GM10847 (cell line): Measurements from ENCODE around the gene SIX5.
A peak's percentile ranks its signal among the peaks of the same experiment; 100 is the strongest.

Experiments
- POLR2A ChIP-seq: IDR thresholded peaks from 2 replicates; pipeline ENCODE4 v1.6.1; 2011; ENCODE audit not compliant: insufficient read length; ENCODE audit errors: extremely low read depth

The SIX5 gene

GRCh38 chr19:45757695-45758094 is 11.4 kb downstream of the SIX5 start:
- TF ChIP-seq POLR2A = no peak

- TF ChIP-seq POLR2A = no peak
Measured at GRCh38 chr19:45754323-45754722, 14.7 kb downstream of the SIX5 start.

DNA sequence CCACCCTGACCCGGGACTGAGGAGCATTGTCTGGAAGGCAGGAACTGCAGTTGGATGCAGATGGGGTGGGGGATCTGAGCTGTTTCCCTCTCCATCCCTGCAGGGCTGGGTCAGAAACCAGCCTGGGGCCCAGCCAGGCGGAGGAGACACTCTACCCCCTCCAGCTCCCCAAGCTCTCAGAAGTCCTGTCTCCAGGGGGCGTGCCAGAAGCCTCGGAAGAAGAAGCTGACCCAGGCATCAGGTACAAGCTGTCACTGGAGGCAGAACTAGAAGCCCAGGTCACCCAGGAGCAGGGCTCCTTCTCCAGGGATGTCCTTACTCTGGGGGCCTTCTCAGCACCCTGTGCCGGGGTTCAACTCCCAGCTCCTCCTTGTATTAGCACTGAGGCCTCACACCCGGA is 15.5 kb downstream of the SIX5 start:
- TF ChIP-seq POLR2A = no peak

DNA sequence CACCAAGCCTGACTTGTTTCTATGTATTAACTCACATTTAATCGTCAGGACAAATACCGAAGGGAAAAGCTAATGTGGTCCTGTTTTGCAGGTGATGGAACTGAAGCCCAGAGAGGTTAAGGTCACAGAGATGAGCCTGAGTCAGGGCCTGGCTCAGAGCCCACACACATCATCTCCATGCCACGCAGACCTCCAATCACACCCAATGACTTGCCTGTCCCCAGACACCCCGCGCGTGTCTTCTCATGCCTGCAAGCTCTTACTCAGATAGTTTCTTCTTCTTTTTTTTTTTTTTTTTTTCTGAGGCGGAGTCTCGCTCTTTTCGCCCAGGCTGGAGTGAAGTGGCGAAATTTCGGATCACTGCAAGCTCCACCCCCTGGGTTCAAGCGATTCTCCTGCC is 16.4 kb downstream of the SIX5 start:
- TF ChIP-seq POLR2A = no peak

GRCh38 chr19:45747513-45747912 is 21.5 kb downstream of the SIX5 start:
- no peak for TF ChIP-seq POLR2A

- no peak for TF ChIP-seq POLR2A
Measured at GRCh38 chr19:45746866-45747265, 22.2 kb downstream of the SIX5 start.

GRCh38 chr19:45745606-45746005 is 23.4 kb downstream of the SIX5 start:
- no peak for TF ChIP-seq POLR2A

DNA sequence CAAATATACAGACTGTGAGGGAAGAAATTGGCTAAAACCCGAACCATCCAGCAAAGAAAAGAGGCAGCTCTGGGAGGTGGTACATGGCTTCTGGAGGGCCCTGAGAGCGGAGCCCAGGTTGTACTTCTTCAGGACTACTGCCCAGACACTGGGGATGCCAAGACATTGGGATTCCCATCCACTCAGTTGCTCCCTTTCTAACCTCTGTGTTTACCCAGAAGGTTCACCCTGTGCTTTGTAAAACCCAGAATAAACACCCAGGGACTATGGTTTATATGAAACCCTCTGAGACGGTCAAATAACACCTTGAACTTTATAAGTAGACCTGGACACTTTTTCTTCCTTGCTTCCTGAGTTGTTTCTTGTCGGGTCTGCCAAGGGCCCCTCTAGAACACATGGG is 26.1 kb downstream of the SIX5 start:
- no peak for TF ChIP-seq POLR2A

DNA sequence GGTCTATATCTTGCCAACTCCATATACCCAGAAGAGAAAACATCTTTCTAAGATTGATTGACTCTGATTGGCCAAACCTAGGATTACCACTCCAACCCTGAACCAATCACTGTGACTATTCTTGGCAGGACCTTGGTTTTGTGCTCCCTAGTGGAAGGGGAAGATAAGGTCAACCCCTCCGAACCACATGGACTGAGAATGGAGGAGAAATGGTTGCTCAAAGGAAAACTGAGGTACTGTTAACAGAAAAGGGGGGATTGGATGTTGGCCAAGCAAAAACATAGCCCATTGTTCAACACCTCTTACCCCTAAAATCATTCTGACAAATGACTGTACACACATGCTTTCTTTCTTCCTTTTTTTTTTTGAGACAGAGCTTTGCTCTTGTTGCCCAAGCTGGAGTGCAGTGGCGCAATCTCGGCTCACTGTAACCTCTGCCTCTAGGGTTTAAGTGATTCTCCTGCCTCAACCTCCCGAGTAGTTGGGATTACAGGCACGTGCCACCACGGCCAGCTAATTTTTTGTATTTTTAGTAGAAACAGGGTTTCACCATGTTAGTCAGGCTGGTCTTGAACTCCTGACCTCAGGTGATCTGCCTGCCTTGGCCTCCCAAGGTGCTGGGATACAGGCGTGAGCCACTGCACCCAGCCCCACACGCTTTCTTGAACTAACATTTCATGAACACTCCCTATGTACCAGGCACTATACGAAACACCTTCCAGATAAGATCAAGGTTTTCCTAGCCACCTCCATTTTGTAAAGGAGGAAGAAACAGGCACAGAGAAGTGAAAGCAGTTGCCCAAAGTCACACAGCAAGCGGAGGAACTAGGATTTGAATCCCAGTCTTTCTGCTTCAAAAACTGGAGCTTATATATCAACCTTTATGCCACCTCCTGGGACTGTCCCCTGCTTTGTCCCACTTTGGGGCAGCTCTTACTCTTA is 29.3 kb downstream of the SIX5 start:
- TF ChIP-seq POLR2A = no peak

GRCh38 chr19:45733160-45733810 is 35.8 kb downstream of the SIX5 start, which contains the start of gene MEIOSIN:
TSS of gene MEIOSIN (plus strand) at chr19:45733439. CDS start at chr19:45735377, 1,938 bp downstream.
- TF ChIP-seq POLR2A = no peak

DNA sequence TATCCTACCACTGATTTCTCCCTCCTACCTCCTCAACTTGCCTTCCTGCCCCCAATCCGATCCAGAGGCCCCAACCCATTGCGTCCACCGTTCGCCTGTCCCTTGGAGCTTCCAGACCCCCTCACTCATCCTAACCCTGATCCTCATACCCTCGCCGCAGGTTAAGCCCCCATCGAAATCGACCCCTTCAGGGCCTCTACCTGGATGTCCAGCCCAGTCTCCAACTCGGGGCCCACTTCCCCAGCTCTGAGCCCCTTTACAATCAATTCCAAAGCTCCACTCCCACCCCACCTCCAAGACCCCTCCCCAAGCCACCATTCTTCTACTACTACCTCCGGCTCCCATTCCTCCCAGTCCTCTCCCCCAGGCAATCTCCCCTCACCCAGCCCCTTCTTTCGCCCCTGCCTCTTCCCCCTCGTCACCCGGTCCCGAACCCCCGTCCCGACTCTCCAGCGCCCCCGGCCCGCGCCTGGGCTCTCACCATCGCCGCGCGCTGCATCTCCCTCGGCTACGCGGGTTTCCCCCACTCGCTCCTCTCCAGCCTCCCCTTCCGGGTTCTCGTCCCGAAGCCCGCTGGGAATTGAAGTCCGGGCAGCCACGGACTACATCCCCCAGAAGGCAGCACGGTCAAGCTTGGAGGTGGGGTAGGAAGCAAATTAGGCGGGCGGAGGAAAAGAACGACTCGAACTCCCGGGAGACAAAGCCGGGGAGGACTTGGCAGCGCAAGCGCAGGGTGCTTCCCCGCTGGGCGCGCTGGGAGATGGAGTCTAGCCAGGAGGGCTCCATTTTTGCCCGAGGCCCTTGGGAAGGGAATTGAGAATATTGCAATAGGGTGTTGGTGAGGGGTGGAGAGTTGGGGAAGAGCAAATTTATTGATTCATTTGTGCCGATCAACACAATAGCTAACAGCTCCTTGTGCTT is 38.4 kb downstream of the SIX5 start, which contains the start of gene FBXO46:
Gene FBXO46 (minus strand): TSS at position 529 of the 921 bp plus-strand sequence. CDS start 17,401 bp downstream, outside the sequence.
- TF ChIP-seq POLR2A = peak; percentile 75

DNA sequence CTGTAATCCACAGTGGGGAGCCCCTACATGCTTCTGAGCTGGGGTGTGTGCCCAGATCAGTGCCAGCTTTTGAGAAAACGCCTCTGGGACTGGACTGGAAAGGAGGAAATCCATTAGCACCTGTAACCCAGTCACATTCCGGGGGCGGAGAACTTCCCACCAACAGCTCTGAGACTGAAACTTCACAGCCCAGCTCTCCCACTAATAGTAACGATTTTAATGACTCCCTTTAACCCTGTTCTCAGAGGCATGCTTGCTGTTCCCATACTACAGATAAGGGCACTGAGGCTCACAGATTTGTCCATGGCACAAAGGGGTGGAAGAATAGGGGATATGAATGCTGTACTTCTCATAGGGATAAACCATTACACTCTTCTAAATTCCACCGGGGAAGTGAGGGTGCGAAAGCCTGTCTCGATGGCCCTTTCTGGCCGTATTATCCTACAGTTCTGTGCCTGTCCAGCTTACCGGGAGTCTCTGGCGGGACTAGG is 39.2 kb downstream of the SIX5 start:
- no peak for TF ChIP-seq POLR2A

DNA sequence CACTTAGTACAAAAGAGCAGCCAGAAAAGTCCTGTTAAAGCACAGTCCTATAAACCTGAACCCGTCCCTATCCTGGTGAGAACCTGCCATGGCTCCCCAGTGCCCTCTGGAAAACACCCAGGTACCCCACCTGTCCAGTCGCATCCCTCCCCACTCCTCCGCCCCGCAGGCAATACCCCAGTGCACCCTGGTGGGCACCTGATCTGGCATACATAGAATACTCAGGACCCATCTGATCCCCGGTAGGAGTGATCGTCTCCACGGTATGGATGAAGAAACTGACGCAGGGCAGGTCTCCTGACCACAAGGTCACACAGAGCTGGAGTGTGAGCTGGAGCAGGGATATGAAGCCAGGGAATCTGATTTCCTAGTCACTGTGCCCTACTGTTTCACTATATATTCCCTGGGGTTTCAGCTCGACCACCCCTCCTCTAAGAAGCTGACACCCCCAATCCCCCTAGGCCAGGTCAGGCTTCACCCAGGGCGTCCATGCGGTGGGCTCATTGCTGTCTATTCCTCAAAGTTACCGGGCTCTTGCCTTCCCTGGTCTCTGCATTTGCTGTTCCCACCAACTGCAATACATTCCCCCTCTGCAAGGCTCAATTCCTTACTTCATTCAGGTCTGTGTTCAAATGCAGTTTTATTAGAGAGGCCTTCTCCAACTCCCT is 50.9 kb downstream of the SIX5 start:
- TF ChIP-seq POLR2A = no peak
